ENCODE measurements around the gene PEX13. TPM values are rescaled to one million over a fixed set of nuclear protein-coding genes. Genes with fewer than 3 reads are reported as not detected.
A peak's percentile ranks its signal among the peaks of the same experiment; 100 is the strongest.

PEX13 gene
- total RNA-seq, 1 donor from 2014 or later, result 74.9 TPM

DNA sequence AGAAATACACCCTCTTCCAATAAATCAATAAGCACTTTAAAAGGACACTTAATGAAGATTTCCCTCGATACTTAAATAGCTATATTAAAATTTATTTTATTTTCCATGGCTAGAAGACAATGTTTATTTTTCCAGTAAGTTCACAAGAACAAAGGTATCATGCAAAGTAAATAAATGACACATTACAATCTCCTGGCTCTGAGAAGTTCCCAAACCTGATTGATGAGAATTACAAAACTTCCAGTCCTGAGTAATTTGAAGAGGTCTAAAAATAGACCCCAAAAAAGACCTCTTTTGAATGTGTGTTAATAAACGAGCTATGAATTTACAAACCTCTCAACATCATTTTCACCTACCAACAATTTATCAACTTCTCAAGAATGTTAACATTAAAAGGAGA, 1.5 kb upstream of the PEX13 start:
- Mint-ChIP-seq H3K4me3 (peak overlapping the region; percentile 100), H3K27me3 (ENCODE audit: insufficient read depth, low read depth) (peaks cover 3% of the 10 kb centered on the region), H3K4me1 (peaks cover 22% of the 10 kb centered on the region), H3K9me3 (peaks cover 2% of the 10 kb centered on the region), H3K27ac (no peak overlapping the region), H3K36me3 (peaks cover 5% of the 10 kb centered on the region)
- Histone ChIP-seq H3K36me3 (peaks cover 7% of the 10 kb centered on the region), H3K9me3 (ENCODE audit: low read depth) (no peaks in the 10 kb centered on the region), H3K9ac (no peak overlapping the region), H4K20me1 (ENCODE audit: low read depth) (no peaks in the 10 kb centered on the region), H3K79me2 (ENCODE audit: low read depth) (peaks cover 49% of the 10 kb centered on the region), H2AFZ (replicated peaks) (no peak overlapping the region), H3K4me2 (peak overlapping the region; percentile 84), H3F3A (ENCODE audit: low read depth) (peaks cover 22% of the 10 kb centered on the region), H3K4me3 (peak overlapping the region; percentile 71), H3K27ac (no peak overlapping the region), H3K4me1 (peaks cover 14% of the 10 kb centered on the region), H3K27me3 (no peaks in the 10 kb centered on the region)
- no peak for DNase-seq (ENCODE audit: low spot score)
- TF ChIP-seq, protein P1, sequence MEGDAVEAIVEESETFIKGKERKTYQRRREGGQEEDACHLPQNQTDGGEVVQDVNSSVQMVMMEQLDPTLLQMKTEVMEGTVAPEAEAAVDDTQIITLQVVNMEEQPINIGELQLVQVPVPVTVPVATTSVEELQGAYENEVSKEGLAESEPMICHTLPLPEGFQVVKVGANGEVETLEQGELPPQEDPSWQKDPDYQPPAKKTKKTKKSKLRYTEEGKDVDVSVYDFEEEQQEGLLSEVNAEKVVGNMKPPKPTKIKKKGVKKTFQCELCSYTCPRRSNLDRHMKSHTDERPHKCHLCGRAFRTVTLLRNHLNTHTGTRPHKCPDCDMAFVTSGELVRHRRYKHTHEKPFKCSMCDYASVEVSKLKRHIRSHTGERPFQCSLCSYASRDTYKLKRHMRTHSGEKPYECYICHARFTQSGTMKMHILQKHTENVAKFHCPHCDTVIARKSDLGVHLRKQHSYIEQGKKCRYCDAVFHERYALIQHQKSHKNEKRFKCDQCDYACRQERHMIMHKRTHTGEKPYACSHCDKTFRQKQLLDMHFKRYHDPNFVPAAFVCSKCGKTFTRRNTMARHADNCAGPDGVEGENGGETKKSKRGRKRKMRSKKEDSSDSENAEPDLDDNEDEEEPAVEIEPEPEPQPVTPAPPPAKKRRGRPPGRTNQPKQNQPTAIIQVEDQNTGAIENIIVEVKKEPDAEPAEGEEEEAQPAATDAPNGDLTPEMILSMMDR (IDR thresholded peaks at IDR 0.05), result no peak
- TF ChIP-seq EZH2 (IDR thresholded peaks at IDR 0.05) (no peak), EZH2phosphoT487 (IDR thresholded peaks at IDR 0.05) (no peak)

DNA sequence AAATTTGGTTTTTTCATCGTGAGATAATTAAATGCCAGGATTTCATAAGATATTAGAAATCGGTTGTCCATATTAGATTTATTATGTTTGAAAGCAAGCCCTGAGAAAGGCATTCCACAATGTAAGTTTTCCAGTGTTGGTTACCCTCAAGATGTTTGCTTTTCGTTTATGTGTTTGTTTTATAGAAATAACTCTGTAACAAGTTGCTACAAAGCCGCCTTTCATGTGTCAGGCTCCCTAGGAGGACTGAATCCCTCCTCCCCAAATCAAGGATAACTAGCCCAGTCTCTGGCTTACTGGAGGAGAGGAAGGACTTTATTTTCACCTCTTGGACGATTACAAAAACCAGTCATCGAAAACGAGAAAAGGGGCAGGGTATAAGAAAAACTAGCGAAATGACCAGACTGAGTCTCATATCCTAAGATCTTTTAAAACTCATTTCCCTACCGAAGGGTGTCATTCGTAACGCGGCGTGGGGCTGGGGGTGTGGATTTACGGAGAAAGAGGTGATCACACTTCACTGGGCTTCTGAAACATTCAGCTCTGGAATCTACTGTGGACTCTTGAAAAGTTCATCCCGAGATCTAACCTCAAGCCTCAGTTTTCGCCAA, 1.0 kb upstream of the PEX13 start:
- Mint-ChIP-seq H3K36me3 (peaks cover 8% of the 10 kb centered on the region), H3K4me3 (peak overlapping the region; percentile 100), H3K27me3 (ENCODE audit: insufficient read depth, low read depth) (peaks cover 3% of the 10 kb centered on the region), H3K4me1 (peaks cover 22% of the 10 kb centered on the region), H3K27ac (peak overlapping the region; percentile 98), H3K9me3 (peaks cover 2% of the 10 kb centered on the region)
- Histone ChIP-seq H3F3A (ENCODE audit: low read depth) (peaks cover 22% of the 10 kb centered on the region), H4K20me1 (ENCODE audit: low read depth) (no peaks in the 10 kb centered on the region), H3K79me2 (ENCODE audit: low read depth) (peaks cover 54% of the 10 kb centered on the region), H3K4me3 (peak overlapping the region; percentile 71), H3K4me2 (peak overlapping the region; percentile 84), H3K9ac (peak overlapping the region; percentile 44), H2AFZ (replicated peaks) (peak overlapping the region; percentile 95), H3K27ac (no peak overlapping the region), H3K36me3 (peaks cover 7% of the 10 kb centered on the region), H3K4me1 (peaks cover 14% of the 10 kb centered on the region), H3K27me3 (no peaks in the 10 kb centered on the region), H3K9me3 (ENCODE audit: low read depth) (no peaks in the 10 kb centered on the region)
- DNase-seq (ENCODE audit: low spot score), result peak; percentile 12
- TF ChIP-seq, protein P1 (IDR thresholded peaks at IDR 0.05), result no peak
- TF ChIP-seq EZH2 (IDR thresholded peaks at IDR 0.05), result no peak
- no peak for TF ChIP-seq EZH2phosphoT487 (IDR thresholded peaks at IDR 0.05)

DNA sequence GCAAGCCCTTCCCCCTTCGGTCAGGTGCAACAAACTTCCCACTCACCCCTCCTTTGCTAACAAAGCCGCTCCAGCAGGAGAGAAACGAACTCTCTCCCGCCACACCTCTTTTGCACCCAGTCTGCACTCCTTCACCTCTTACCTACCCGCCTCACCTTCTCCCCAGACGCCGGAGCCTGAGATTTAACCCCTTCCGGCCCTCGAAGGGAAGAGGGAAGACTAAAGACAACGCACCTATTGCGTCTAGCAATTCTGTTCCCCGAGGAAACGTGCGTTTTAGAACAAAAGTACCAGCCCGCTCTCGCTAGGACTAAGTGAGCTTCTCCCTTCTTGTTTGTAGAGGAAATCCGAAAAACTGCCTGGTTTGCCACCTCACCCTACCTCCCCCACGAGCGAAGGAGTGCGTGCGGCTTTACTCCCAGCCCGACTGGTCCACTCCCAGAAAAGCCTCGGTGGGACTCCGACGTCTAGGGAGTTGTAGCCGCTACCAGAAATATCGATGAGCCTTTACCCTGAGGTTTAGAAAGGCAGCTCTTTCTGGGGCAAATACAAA, 441 bp upstream of the PEX13 start:
- peaks cover 60% of the 10 kb centered on the region for H3K79me2 ChIP-seq (ENCODE audit: low read depth)
- peak overlapping the region; percentile 71 for H3K4me3 ChIP-seq
- no peaks in the 10 kb centered on the region for H3K9me3 ChIP-seq (ENCODE audit: low read depth)
- H3K9ac ChIP-seq, result peak overlapping the region; percentile 44
- peaks cover 12% of the 10 kb centered on the region for H3K36me3 Mint-ChIP-seq
- peak overlapping the region; percentile 98 for H3K27ac Mint-ChIP-seq
- H4K20me1 ChIP-seq (ENCODE audit: low read depth), result no peaks in the 10 kb centered on the region
- peaks cover 22% of the 10 kb centered on the region for H3K4me1 Mint-ChIP-seq
- no peaks in the 10 kb centered on the region for H3K27me3 ChIP-seq
- DNase-seq (ENCODE audit: low spot score), result peak; percentile 77
- H3K4me1 ChIP-seq, result peaks cover 14% of the 10 kb centered on the region
- peak overlapping the region; percentile 100 for H3K4me3 Mint-ChIP-seq
- peak overlapping the region; percentile 84 for H3K4me2 ChIP-seq
- peaks cover 7% of the 10 kb centered on the region for H3K36me3 ChIP-seq
- peak overlapping the region; percentile 95 for H2AFZ ChIP-seq (replicated peaks)
- H3F3A ChIP-seq (ENCODE audit: low read depth), result peaks cover 22% of the 10 kb centered on the region
- TF ChIP-seq, protein P1 (IDR thresholded peaks at IDR 0.05), result no peak
- TF ChIP-seq EZH2phosphoT487 (IDR thresholded peaks at IDR 0.05) (peak; percentile 31), EZH2 (IDR thresholded peaks at IDR 0.05) (peak; percentile 41)
- peak overlapping the region; percentile 86 for H3K27ac ChIP-seq
- peaks cover 3% of the 10 kb centered on the region for H3K27me3 Mint-ChIP-seq (ENCODE audit: insufficient read depth, low read depth)
- peaks cover 2% of the 10 kb centered on the region for H3K9me3 Mint-ChIP-seq
